ENCODE measurements around the gene MAP7.

Gene MAP7

GRCh38 chr6:136464874-136465273, 85.3 kb downstream of the MAP7 start:
- TF ChIP-seq Cebpa-rat (IDR thresholded peaks at IDR 0.05): no peak
- Histone ChIP-seq H3K4me2 (peak overlapping the region in 4 of 11 experiments; percentile 13 to 63 (median 58); a peak in 3 of 22 replicates), H3K4me1 (peaks cover 0 to 15% (median 11%) of the 10 kb centered on the region in 10 experiments; a peak in 17 of 20 replicates), H3K9me3 (replicated peaks in 1 of 11) (no peaks in the 10 kb centered on the region), H3K4me3 (no peak overlapping the region), H3K27me3 (no peaks in the 10 kb centered on the region), H3K36me3 (no peaks in the 10 kb centered on the region), H3K9ac (no peak overlapping the region), H3K27ac (no peak overlapping the region), H4K20me1 (no peaks in the 10 kb centered on the region)

DNA sequence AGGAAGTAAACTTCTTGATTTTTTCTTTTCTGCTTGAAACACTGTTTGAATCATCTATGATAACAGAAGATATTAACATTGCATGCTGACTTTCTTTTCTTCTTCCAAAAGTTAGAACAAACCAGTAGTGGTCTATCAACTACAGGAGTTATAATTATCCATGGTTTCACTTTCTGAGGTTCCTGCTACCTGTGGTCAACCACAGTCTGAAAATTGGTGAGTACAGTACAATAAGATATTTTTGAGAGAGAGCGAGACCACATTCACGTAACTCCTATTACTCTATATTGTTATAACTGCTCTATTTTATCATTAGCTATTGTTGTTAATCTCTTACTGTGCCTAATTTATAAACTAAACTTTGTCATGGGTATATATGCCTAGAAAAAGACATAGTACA, 86.1 kb downstream of the MAP7 start:
- H3K9ac ChIP-seq: no peak overlapping the region
- TF ChIP-seq Cebpa-rat (IDR thresholded peaks at IDR 0.05): no peak
- H3K4me1 ChIP-seq: peaks cover 0 to 15% (median 11%) of the 10 kb centered on the region in 10 experiments; a peak in 17 of 20 replicates
- H3K4me3 ChIP-seq: no peak overlapping the region
- H4K20me1 ChIP-seq: no peaks in the 10 kb centered on the region
- H3K27ac ChIP-seq: no peak overlapping the region
- H3K9me3 ChIP-seq (replicated peaks in 1 of 11): no peaks in the 10 kb centered on the region
- no peaks in the 10 kb centered on the region for H3K27me3 ChIP-seq
- no peaks in the 10 kb centered on the region for H3K36me3 ChIP-seq
- peak overlapping the region in 9 of 11 experiments; percentile 19 to 68 (median 55); a peak in 17 of 22 replicates for H3K4me2 ChIP-seq

- Histone ChIP-seq H3K9ac (no peak overlapping the region), H3K4me1 (peaks cover 0 to 15% (median 11%) of the 10 kb centered on the region in 10 experiments; a peak in 17 of 20 replicates), H3K4me3 (no peak overlapping the region), H3K36me3 (no peaks in the 10 kb centered on the region), H3K9me3 (replicated peaks in 1 of 11) (peaks cover 0 to under 1% (median 0%) of the 10 kb centered on the region in 11 experiments; a peak in 1 of 22 replicates), H4K20me1 (no peaks in the 10 kb centered on the region), H3K27me3 (no peaks in the 10 kb centered on the region), H3K4me2 (peak overlapping the region in 9 of 11 experiments; percentile 19 to 68 (median 55); a peak in 17 of 22 replicates), H3K27ac (no peak overlapping the region)
- no peak for TF ChIP-seq Cebpa-rat (IDR thresholded peaks at IDR 0.05)
These were observed 86.5 kb downstream of the MAP7 start for GRCh38 chr6:136463743-136464142.

DNA sequence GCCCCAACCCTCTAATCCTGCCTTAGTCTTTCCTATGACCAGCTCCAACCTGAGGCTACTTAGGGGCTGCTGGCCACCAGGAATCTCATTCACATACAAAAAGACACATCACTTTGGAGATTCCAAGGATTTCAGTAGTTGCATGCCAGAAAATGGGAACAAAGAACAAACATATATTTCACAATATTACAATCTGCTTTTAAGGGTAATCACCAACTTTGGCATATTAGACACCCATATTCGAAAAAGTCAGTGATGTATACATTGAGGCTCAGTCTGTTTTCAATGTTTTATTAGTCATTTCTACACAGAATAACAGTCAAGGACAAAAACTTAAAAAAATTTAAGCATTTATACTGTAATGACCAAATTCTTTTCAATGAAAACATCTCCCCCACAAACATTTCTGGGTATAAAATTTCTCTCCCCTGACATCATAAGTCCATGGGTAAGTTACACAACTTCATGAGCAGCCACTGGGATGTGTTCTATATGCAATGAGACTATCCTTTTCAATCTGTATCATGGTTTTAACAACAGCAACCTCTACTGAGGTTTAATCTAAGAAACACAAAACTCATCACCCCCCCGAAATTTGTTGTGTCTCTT, 103.5 kb downstream of the MAP7 start:
- Histone ChIP-seq H3K27ac (no peak overlapping the region), H4K20me1 (no peaks in the 10 kb centered on the region), H3K9ac (no peak overlapping the region), H3K27me3 (no peaks in the 10 kb centered on the region), H3K36me3 (no peaks in the 10 kb centered on the region), H3K4me2 (no peak overlapping the region), H3K9me3 (replicated peaks in 1 of 11) (peaks cover 12 to 19% (median 13%) of the 10 kb centered on the region in 11 experiments; a peak in 21 of 22 replicates), H3K4me3 (no peak overlapping the region), H3K4me1 (no peaks in the 10 kb centered on the region)
- no peak for TF ChIP-seq Cebpa-rat (IDR thresholded peaks at IDR 0.05)

DNA sequence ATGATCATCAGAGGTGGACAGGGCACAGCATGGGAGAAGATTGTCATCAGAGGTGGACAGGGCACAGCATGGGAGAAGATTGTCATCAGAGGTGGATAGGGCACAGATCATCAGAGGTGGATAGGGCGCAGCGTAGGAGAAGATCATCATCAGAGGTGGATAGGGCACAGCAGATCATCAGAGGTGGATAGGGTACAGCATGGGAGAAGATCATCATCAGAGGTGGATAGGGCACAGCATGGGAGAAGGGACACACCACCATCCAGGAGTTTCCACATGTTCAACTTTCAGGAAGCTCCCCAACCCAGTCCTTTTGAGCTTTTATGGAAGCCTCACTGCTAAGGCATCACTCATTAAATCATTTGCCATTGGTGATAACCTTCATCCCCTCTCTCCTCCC, 104.1 kb downstream of the MAP7 start:
- H3K9me3 ChIP-seq (replicated peaks in 1 of 11): peaks cover 7 to 13% (median 8%) of the 10 kb centered on the region in 11 experiments; a peak in 21 of 22 replicates
- no peaks in the 10 kb centered on the region for H3K27me3 ChIP-seq
- H3K27ac ChIP-seq: no peak overlapping the region
- H3K4me3 ChIP-seq: no peak overlapping the region
- H3K4me2 ChIP-seq: no peak overlapping the region
- no peaks in the 10 kb centered on the region for H3K4me1 ChIP-seq
- no peak for TF ChIP-seq Cebpa-rat (IDR thresholded peaks at IDR 0.05)
- H4K20me1 ChIP-seq: no peaks in the 10 kb centered on the region
- no peaks in the 10 kb centered on the region for H3K36me3 ChIP-seq
- no peak overlapping the region for H3K9ac ChIP-seq

GRCh38 chr6:136445063-136445462, 105.2 kb downstream of the MAP7 start:
- Histone ChIP-seq H3K9ac (no peak overlapping the region), H3K9me3 (replicated peaks in 1 of 11) (peaks cover 0 to 6% (median 0%) of the 10 kb centered on the region in 11 experiments; a peak in 2 of 22 replicates), H3K4me2 (no peak overlapping the region), H3K27ac (no peak overlapping the region), H4K20me1 (no peaks in the 10 kb centered on the region), H3K36me3 (no peaks in the 10 kb centered on the region), H3K4me3 (no peak overlapping the region), H3K4me1 (peaks cover 0 to 9% (median 0%) of the 10 kb centered on the region in 10 experiments; a peak in 5 of 20 replicates), H3K27me3 (no peaks in the 10 kb centered on the region)
- no peak for TF ChIP-seq Cebpa-rat (IDR thresholded peaks at IDR 0.05)

- no peak overlapping the region for H3K9ac ChIP-seq
- peaks cover 0 to 16% (median 0%) of the 10 kb centered on the region in 10 experiments; a peak in 5 of 20 replicates for H3K4me1 ChIP-seq
- TF ChIP-seq Cebpa-rat (IDR thresholded peaks at IDR 0.05): no peak
- H3K36me3 ChIP-seq: no peaks in the 10 kb centered on the region
- H4K20me1 ChIP-seq: no peaks in the 10 kb centered on the region
- H3K9me3 ChIP-seq (replicated peaks in 1 of 11): no peaks in the 10 kb centered on the region
- H3K27me3 ChIP-seq: no peaks in the 10 kb centered on the region
- H3K4me3 ChIP-seq: no peak overlapping the region
- no peak overlapping the region for H3K27ac ChIP-seq
- H3K4me2 ChIP-seq: peak overlapping the region in 3 of 11 experiments; percentile 7 to 44 (median 44); a peak in 4 of 22 replicates
These were observed 110.0 kb downstream of the MAP7 start for GRCh38 chr6:136440203-136440602.

- Histone ChIP-seq H3K4me1 (peaks cover 0 to 16% (median 0%) of the 10 kb centered on the region in 10 experiments; a peak in 5 of 20 replicates), H3K27ac (no peak overlapping the region)
These were observed 110.6 kb downstream of the MAP7 start for GRCh38 chr6:136439514-136440190.

GRCh38 chr6:136438441-136438840, 111.8 kb downstream of the MAP7 start:
- Histone ChIP-seq H3K4me2 (no peak overlapping the region), H3K4me1 (peaks cover 0 to 16% (median 0%) of the 10 kb centered on the region in 10 experiments; a peak in 5 of 20 replicates), H3K9ac (no peak overlapping the region), H4K20me1 (no peaks in the 10 kb centered on the region), H3K4me3 (no peak overlapping the region), H3K36me3 (no peaks in the 10 kb centered on the region), H3K9me3 (replicated peaks in 1 of 11) (no peaks in the 10 kb centered on the region), H3K27ac (no peak overlapping the region), H3K27me3 (no peaks in the 10 kb centered on the region)
- no peak for TF ChIP-seq Cebpa-rat (IDR thresholded peaks at IDR 0.05)

More at GRCh38 chr6:136439514-136440190, 110.6 kb downstream of the MAP7 start:
- TF ChIP-seq Cebpa-rat (IDR thresholded peaks at IDR 0.05): no peak
- no peaks in the 10 kb centered on the region for H3K27me3 ChIP-seq
- no peaks in the 10 kb centered on the region for H3K9me3 ChIP-seq (replicated peaks in 1 of 11)
- H3K36me3 ChIP-seq: no peaks in the 10 kb centered on the region
- peak overlapping the region in 3 of 11 experiments; percentile 7 to 44 (median 44); a peak in 3 of 22 replicates for H3K4me2 ChIP-seq
- no peak overlapping the region for H3K4me3 ChIP-seq
- H4K20me1 ChIP-seq: no peaks in the 10 kb centered on the region
- H3K9ac ChIP-seq: no peak overlapping the region

Data from BLaER1 treated with 17β-estradiol and CSF1 and Interleukin-3, amounts not matched to agents 10 nM and 100 nM (cell line).